ENCODE data around the gene HIPK4.
"Not testable (repeated sequence)": the region's sequence is repeated elsewhere in the genome, so short reads cannot be mapped to it uniquely, and the experiment has no call there.

Gene HIPK4

DNA sequence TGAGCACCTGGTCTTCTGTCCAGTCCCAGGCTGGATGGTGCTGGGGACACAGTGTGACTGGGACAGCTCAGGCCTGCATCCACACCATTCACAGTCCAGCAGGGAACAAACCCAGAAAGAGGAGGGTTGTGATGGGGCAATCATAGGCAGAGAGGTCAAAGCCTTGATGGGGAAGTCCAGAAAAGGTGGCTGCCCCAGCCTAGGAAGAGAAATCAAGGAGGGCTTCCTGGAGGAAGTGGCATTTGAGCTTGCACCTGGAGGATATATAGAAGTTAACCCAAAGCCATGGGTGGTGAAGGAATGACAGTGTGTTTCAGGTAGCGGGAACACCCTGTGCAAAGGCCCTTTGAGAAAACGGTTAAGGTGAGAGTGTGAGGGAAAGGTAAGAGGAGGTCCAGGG is 25.8 kb upstream of the HIPK4 start:
- DNase-seq = no peak

DNA sequence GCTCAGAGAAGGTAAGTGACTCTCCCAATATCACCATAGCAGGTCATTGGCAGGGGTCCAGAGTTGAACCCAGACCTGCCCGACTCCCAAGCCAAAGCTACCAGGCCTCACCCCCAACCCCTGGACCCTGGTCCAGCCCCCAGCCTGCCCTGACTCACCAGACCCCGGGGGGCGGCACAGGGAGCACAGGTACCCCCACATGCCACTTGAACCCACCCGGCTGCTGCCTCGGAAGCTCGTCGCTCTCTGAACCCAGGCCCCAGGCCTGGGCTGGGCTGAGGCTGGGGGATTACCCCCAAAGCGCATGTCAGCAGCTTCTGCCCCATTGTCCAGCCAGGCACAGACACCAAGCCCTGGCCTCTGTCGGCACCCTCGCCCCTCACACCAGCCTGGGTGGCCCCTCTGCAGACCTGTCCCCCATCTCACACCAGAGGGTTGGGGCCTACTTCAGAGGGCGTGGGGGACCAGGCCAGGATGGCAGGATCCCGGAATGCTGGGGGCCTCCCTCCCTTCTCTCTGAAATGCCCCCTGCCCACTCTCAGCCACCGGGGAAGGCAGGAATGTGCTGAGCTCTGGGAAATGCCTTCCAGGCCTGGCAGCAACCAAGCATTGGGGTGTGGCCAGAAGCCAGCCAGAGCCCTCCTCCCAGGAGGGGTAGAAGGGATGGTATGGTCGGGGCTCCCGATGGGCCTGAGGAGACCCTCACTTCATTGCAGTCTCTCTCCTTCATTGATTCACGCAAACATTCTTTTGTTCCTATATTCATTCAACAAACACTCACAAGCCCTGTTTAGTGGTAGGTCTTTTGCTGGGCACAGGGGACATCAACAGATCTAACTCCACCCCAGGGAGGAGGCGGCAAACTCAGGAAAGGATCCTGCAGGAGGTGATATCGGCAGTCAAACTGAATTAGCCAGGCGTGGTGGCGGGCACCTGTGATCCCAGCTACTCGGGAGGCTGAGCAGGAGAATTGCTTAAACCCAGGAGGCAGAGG is 24.9 kb upstream of the HIPK4 start:
- DNase-seq = no peak

DNA sequence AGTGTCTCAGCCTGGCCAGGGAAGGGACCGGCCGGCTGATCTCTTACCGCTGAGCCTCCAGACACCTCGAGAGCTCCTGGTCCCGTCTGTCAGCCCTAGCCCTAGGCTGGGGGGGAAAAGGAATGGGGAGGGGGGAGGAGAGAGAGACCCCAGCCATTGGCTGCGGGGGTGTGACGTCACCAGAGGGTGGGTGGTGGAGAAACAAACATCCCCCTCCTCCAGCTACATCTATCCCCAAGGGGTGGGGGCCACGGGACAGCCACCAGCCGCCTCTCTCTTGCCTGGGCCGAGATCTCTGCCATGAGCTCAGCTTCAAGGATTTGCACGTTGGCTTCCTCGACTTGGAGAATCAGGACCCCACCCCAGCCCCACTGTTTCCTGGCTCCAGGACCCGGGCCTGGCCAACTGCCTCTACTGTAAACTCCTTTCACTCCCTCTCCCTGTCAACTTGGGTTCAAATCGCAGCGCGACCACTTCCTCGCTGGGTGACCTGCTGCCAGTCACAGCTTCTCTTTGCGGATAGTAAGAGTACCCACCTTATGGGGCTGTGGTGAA is 23.4 kb upstream of the HIPK4 start, which contains the start of gene PRX:
Gene PRX, minus strand, starts transcription at position 88 of the 555 bp plus-strand sequence. CDS start 5,446 bp downstream, outside the sequence.
- no peak for DNase-seq

DNA sequence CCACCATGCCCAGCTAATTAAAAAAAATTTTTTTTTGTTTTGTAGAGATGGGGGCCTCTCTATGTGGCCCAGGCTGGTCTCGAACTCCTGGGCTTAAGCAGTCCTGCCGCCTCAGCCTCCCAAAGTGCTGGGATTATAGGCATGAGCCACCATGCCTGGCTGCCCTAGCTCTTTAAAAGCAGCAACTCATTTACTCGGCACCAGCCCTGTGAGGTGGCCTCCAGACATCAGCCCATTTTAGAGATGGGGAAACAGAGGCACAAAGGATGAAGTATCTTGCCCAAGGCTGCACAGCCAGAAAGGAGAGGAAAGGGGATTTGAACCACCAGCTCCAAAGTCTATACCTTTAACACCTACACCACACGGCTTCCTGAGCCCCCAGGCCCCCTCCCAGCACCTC is 22.9 kb upstream of the HIPK4 start:
- no peak for DNase-seq

DNA sequence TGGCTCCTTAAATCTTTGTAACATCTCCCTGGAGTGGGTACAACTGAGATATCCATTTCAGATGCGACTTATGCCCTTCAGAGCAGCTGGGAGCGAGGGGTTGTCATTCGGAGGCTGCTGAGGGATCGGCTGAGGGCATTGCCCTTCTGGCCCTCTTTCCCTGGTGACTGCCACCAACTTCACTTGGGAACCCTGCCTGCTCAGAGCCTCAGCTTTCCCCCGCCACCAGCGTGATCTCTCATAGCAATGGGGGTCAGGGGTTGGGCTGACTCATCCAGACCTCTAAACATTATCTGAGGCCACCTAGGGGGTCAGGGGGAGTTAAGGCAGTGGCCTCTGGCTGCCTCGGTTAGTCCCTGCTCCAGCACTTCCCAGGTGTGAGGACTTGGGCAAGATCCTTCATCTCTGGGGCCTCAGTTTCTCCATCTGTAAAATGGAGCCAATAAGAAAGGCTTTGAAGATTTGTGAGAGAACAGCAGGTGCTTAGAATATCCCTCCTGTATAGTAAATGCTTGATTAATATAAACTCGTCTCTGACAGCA is 22.0 kb upstream of the HIPK4 start:
- DNase-seq = no peak

DNA sequence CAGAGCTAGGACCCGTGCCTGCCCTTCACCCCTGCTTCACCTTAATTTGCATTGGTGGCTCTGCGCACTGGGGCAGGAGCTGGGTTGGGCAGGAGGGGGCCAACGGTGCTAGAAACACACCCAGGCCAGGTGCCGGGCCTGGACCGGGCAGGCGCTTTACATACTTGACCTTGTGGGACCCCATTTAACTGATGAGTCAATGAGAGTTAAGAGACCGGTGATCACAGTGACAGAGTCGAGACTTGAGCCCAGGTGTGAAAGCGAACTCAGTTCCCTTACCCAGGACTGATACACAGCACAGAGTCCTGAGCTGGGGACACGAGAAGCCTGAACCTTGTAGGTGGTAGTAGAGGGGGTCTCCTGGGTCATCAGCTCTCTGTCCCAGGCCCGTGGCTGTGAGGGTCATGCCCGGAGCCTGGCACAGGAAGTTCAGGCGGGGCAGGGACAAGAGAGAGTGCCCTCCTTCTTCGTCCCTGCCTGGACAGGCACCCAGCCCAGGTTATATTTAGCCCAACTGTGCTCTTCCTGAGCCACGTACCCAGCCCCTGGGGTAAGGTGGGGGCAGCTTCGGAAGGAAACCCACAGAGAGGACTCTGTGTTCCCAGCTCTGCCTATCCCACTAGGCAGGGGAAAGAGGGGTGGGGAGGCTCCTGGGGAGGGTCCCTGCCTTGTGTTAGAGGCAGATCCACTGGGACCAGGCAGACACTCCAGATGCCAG is 21.3 kb upstream of the HIPK4 start:
- DNase-seq = no peak

DNA sequence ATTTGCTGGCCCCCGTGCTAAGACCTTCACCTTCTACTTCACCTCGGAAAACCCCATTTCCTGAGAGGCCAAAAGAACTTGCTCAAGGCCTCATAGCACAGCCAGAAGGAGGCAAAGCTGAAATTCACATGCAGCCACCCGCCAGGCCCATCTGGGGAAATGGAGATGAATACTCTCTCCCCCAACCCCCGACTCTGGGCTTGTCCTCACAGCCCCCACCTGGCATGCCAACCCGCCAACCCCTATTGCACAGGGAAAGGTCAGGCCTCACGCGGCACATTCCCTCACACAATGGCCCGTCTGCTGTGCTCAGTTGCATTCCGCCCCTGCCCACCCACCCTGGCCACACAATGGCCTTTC is 20.0 kb upstream of the HIPK4 start:
- DNase-seq = no peak

DNA sequence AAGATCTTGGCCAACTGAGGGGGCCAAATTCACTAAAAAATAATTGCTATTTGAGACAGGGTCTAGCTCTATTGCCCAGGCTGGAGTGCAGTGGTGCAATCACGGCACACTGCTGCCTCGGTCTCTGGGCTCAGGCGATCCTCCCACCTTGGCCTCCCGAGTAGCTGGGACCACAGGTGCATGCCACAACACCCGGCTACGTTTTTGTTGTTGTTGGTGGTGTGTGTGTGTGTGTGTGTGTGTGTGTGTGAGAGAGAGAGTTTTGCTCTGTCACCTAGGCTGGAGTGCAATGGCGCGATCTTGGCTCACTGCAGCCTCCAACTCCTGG is 18.6 kb upstream of the HIPK4 start:
- not testable (repeated sequence) for DNase-seq

DNA sequence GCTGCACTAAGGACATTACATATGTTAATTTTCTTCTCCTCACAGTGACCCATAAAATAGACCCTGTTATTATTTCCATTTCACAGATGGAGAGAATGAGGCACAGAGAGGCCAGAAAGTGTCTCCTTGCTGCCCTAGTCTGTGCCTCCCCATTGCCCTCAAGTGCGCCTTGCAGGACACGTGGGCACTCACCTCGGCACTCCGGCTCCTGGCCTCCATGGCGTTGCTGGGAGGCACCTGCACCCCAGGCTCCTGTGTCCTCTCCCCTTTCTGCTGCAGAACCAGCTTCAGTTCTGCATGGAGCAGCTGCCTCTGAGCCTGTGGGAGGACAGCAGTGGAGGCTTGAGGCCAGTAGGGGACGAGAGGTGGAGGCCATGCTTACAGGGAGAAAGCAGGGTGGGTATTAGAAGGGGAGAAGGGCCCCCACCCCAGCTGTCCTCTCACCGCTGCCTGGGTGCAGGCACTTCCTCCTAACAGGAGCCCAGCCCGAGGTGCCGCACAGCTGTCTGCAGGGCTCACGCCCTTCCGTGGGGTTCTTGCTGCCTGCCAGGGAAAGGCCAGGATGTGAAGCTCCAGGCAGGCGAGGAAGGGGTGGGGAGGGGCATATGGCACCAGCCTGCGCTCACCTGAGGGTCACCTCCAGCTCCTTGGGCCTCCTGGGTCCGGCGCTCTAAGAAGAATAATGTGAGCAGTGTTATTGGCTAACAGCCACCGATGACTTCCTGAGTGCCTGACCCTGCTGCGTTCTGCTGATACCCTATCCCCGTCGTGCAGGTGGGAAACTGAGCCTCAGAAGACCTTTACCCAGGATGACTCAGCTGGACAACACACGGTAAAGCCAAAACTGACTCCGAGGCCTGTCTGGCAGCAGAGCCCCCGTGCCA is 18.0 kb upstream of the HIPK4 start:
- DNase-seq = no peak

DNA sequence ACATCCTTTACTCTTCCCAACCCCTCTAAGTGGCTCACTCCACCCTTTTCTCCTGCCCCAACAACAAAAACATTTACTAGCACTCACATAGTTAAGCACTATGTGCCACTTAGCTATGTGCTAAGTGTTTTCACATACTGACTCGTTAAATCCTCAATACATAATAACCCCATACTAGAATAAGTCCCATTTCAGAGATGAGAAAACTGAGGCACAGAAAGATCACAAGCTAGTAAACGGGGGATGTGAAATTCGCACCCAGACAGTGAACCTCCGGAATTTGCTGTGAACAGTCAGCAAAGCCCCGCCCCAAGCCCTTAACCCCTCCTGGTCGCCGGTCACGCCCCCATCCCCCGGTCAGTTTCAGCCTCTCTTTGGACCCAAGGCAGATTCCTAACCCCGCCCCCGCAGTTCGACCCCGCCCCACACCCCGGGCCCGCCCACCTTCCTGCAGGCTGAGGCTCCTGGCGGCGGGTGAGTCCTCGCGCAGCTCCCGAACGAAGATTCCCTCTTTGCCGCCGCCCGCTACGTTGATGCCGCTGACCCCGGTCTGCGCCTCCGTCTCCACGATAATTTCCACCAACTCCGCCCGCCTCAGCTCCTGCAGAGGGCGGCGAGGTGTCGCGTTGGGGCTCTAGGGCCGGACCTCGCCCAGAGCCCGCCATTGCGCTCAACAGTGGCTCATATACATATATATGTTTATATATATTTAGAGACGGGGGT is 13.4 kb upstream of the HIPK4 start:
- DNase-seq = peak; percentile 64

DNA sequence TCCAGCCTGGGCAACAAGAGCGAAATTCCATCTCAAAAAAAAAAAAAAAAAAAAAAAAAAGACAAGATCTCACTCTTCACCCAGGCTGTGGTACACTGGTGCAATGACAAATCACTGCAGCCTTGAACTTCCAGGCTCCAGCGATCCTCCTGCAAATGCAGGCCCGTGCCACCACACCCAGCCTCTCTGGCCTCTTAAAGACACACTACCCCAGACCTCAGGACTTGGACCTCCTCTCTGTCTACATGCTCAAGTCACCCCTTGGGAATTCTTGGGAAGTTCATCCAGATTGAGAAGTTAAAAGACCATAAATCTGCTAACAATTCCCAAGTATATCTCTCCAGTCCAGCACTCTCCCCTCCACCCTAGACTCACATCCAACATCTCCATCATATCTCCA is 10.6 kb upstream of the HIPK4 start:
- no peak for DNase-seq

DNA sequence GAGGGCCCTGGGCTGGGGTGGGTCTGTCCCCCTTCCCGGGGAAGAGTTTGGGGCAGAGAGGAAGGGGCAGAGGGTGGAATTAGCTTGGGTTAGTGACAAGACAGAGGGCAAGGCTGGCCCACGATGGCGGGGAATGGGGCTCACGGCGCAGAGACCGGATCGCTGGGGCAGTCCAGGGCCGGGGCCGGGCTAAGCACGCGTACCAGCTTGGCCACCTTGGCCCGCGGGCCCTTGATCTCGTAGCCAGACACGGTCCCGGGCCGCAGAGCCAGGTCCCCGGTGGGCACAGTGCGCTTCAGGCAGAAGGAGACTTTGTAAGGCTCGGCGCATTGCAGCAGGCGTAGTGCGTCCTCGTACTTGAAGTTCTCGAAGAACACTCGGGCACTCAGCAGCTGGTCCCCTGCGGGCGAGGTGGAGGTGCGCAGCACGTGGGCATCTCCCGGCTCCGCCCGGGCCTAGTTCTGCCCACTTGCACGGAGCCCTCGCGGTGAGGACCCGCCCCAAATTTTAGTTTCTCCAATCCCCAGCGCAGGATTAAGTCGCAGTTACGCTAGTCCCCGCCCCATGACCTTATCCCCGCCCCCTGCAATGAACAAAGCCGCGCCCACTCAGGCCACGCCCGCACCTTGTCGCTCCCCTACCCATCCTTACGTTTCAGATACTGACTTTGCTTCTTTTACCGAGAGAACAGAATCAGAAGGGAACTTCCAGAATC is 8.6 kb upstream of the HIPK4 start:
- peak; percentile 61 for DNase-seq

DNA sequence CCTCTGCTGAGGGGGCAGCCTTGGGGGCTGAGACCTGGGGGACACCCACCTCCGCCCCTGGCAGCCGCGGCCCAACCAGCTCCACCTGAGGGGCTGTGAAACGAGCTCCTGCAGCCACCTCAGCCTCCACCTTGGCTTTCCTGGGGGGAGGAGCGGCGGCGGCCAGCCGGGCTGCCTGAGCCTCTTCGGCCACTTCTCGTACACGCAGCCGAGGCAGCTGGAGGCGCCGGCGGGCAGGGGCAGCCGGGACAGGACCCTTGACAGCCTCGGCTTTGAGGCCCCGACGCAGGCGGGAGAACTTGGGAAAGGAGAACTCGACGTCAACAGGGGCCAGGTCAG is 7.6 kb upstream of the HIPK4 start:
- DNase-seq = no peak

DNA sequence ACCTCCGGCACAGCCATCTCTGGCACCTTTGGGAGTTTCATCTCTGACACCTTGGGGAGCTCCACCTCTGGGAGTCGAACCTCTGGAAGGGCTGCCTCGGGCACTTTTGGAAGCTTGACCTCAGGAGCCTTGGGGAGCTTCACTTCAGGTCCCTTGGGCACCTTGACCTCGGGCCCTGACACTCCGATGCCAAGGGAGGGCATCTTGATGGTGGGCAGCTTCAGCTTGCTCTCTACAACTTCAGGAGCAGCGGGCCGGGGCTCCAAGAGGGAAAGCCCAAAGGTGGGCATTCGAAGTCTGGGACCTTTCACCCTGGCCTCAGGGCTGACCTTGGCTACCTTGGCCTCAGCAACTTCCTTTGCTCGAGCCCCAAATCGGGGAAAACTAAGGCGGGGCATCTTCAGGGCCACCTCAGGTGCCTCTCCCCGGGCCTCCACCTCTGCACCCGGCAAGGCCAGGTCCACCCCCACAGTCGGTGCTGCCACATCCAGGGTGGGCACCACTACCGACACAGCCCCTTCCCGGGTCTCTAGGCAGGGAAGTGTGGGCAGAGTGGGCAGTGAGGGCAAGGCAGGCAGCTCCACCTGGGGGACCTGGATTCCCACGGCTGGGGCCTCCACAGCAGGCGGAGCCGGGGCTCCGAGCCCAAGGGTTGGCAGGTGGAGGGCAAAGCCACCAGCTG is 7.0 kb upstream of the HIPK4 start:
- no peak for DNase-seq

DNA sequence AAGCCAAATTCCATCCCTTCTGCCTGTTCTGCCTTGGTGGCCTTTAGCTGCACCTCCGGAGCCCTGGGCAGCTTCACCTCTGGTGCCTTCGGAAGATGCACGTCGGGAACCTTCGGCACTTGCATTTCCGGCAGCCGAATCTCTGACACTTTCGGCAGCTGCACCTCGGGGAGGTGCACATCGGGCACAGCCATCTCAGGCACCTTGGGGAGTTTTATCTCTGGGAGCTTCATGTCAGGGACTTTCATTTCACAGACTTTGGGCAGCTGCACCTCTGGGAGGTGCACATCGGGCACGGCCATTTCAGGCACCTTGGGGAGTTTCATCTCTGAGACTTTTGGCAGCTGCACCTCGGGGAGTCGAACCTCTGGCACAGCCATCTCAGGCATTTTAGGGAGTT is 6.0 kb upstream of the HIPK4 start:
- DNase-seq = no peak

DNA sequence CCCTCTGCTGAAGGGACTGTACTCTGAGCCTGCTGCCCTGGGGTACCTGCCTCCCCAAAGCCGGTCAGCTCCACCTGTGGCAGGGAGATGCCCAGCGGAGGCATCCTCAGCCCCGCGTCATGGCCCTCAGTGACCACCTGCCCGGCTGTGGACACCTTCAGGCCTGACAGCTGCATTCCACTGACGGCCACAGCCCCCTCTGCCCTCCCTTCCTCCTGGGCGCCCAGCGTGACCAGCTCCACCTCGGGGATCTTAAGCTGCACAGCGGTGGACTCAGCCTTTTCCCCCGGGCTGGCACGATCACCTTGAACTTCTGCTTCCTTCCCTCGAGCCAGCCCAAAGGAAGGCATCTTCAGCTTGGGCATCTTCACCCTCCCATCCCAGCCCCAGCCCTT is 4.8 kb upstream of the HIPK4 start:
- no peak for DNase-seq

DNA sequence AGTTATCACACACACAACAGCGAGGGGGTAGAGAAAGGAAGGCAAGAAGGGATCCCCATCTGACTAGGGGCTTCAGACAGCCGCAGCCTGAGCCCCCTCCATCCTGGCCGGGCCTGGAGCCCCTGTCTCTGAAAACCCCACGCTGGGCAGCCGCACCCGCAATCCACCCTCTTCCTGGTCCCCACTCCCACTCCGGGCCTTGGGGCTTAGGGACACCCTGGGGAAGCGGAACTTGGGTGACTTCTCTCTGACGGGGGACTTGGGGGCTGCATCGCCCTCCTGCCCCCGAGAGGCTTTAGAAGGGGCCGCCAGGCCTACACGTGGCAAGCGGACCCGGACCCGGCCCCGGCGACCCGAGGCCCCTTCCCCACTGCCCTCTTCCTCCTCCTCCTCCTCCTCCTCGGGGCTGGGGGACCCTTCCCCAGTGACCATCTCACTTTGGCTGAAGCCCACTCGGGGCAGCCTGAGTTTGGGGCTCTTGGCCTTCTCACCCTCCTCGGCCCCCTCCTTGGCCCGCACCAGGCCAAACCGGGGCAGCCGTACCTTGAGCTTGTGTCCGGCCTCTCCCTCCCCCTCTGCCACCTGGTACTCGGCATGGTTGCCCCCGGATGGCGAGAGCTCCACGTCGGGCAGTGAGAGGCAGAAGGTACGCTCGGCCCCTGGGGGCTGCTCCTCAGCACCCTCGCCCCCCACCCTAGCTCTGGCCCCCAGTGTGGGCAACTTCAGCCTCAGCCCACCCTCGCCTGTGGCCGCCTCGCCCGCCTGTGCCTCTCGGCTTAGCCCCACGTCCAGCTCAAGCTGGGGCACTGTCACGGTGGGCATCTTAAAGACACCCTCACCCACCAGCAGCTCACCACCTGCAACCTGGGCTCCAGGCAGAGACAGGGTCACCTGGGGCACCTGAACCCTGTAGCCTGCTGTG is 4.2 kb upstream of the HIPK4 start:
- no peak for DNase-seq

DNA sequence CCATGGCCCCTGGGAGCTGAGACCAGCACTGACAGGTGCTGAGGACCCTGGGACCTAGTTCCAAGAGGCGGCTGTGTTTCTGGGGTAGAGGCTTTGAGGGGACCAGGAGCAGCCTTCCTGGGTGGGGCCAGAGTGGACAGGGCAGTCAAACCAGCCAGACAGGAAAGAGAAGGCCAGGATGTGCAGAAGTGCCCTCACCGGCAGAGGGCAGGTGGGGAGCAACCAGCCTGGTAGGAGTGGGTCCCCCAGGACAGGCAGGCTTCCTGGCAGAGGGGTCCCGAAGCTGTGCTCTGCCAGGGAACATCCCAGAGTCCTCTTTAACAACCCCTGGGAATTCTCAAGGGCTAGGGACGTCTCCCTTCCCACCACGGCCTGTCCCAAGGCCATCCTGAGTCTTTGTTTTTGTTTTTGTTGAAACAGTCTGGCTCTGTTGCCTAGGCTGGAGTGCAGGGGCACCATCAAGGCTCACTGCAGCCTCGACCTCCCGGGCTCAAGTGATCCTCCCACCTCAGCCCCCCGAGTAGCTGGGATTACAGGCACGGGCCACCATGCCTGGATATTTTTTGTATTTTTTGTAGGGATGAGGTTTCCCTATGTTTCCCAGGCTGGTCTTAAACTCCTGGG is 3.0 kb upstream of the HIPK4 start:
- no peak for DNase-seq

DNA sequence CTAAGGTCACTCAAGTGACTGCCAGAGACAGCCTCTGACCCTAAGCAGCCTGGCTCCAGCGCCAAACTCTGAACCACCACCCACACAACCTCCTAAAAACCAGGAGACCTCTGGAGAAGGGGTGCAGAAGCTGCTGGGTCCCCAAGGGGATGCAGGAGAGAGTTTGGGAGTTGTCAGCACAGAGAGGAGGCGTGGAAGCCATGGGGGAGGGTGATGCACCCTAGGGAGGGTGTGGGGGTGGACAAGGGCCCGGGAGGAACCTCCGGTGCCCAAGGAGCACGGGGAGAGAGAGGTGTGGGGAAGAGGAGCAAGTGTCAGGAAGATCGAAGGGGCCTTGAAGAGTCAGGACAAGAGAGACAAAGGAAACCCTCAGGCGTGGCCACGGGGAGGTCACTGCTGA is 2.1 kb upstream of the HIPK4 start:
- no peak for DNase-seq

Measured in activated T-cell treated with anti-CD3 and anti-CD28 coated beads for 4 hours (primary cell).